ENCODE results near the gene ALOX5.
"Not testable (repeated sequence)": the region's sequence is repeated elsewhere in the genome, so short reads cannot be mapped to it uniquely, and the experiment has no call there.

ALOX5 gene

GRCh38 chr10:45367643-45368042 lies 6.4 kb upstream of the ALOX5 start:
- H3K27ac Mint-ChIP-seq; H3K36me3 Mint-ChIP-seq (ENCODE audit: low read depth); DNase-seq (ENCODE audit: low spot score); H3K9me3 Mint-ChIP-seq; H3K4me1 Mint-ChIP-seq (ENCODE audit: low read depth); H3K4me3 Mint-ChIP-seq: not testable (repeated sequence)
- peaks cover 64% of the 10 kb centered on the region for H3K27me3 Mint-ChIP-seq (ENCODE audit: low read depth)

GRCh38 chr10:45368181-45368580 lies 5.8 kb upstream of the ALOX5 start:
- H3K4me1 Mint-ChIP-seq (ENCODE audit: low read depth): peaks cover 3% of the 10 kb centered on the region
- peaks cover 67% of the 10 kb centered on the region for H3K27me3 Mint-ChIP-seq (ENCODE audit: low read depth)
- no peak overlapping the region for H3K27ac Mint-ChIP-seq
- peaks cover 2% of the 10 kb centered on the region for H3K36me3 Mint-ChIP-seq (ENCODE audit: low read depth)
- no peak for DNase-seq (ENCODE audit: low spot score)
- H3K4me3 Mint-ChIP-seq: no peak overlapping the region
- no peaks in the 10 kb centered on the region for H3K9me3 Mint-ChIP-seq

- Mint-ChIP-seq H3K36me3 (ENCODE audit: low read depth) (peaks cover 2% of the 10 kb centered on the region), H3K27me3 (ENCODE audit: low read depth) (peaks cover 71% of the 10 kb centered on the region), H3K4me1 (ENCODE audit: low read depth) (peaks cover 6% of the 10 kb centered on the region), H3K27ac (no peak overlapping the region), H3K9me3 (no peaks in the 10 kb centered on the region), H3K4me3 (no peak overlapping the region)
- DNase-seq (ENCODE audit: low spot score): no peak
These were observed 3.6 kb upstream of the ALOX5 start for GRCh38 chr10:45370202-45370955.

GRCh38 chr10:45371560-45371959 lies 2.5 kb upstream of the ALOX5 start:
- no peak for DNase-seq (ENCODE audit: low spot score)
- peaks cover 80% of the 10 kb centered on the region for H3K27me3 Mint-ChIP-seq (ENCODE audit: low read depth)
- peaks cover 9% of the 10 kb centered on the region for H3K4me1 Mint-ChIP-seq (ENCODE audit: low read depth)
- H3K9me3 Mint-ChIP-seq: no peaks in the 10 kb centered on the region
- peaks cover 2% of the 10 kb centered on the region for H3K36me3 Mint-ChIP-seq (ENCODE audit: low read depth)
- H3K27ac Mint-ChIP-seq: no peak overlapping the region
- H3K4me3 Mint-ChIP-seq: no peak overlapping the region

GRCh38 chr10:45372251-45372951 lies 1.6 kb upstream of the ALOX5 start:
- peaks cover 9% of the 10 kb centered on the region for H3K4me1 Mint-ChIP-seq (ENCODE audit: low read depth)
- H3K36me3 Mint-ChIP-seq (ENCODE audit: low read depth): peaks cover 2% of the 10 kb centered on the region
- DNase-seq (ENCODE audit: low spot score): no peak
- H3K4me3 Mint-ChIP-seq: peak overlapping the region; percentile 78
- no peak overlapping the region for H3K27ac Mint-ChIP-seq
- H3K9me3 Mint-ChIP-seq: no peaks in the 10 kb centered on the region
- H3K27me3 Mint-ChIP-seq (ENCODE audit: low read depth): peaks cover 78% of the 10 kb centered on the region

- H3K27ac Mint-ChIP-seq: no peak overlapping the region
- H3K27me3 Mint-ChIP-seq (ENCODE audit: low read depth): peaks cover 80% of the 10 kb centered on the region
- no peak for DNase-seq (ENCODE audit: low spot score)
- peaks cover 2% of the 10 kb centered on the region for H3K36me3 Mint-ChIP-seq (ENCODE audit: low read depth)
- H3K4me1 Mint-ChIP-seq (ENCODE audit: low read depth): peaks cover 9% of the 10 kb centered on the region
- H3K9me3 Mint-ChIP-seq: no peaks in the 10 kb centered on the region
- H3K4me3 Mint-ChIP-seq: peak overlapping the region; percentile 84
These were observed 927 bp upstream of the ALOX5 start for GRCh38 chr10:45373003-45373575.

- Mint-ChIP-seq H3K4me3 (peak overlapping the region; percentile 51), H3K36me3 (ENCODE audit: low read depth) (peaks cover 2% of the 10 kb centered on the region), H3K27ac (no peak overlapping the region), H3K27me3 (ENCODE audit: low read depth) (peaks cover 67% of the 10 kb centered on the region), H3K9me3 (no peaks in the 10 kb centered on the region), H3K4me1 (ENCODE audit: low read depth) (peaks cover 9% of the 10 kb centered on the region)
- no peak for DNase-seq (ENCODE audit: low spot score)
These were observed 485 bp downstream of the ALOX5 start for GRCh38 chr10:45374350-45375052.

GRCh38 chr10:45375101-45375500 lies 1.1 kb downstream of the ALOX5 start:
- H3K4me3 Mint-ChIP-seq: peak overlapping the region; percentile 51
- H3K27me3 Mint-ChIP-seq (ENCODE audit: low read depth): peaks cover 62% of the 10 kb centered on the region
- peaks cover 2% of the 10 kb centered on the region for H3K36me3 Mint-ChIP-seq (ENCODE audit: low read depth)
- no peaks in the 10 kb centered on the region for H3K9me3 Mint-ChIP-seq
- DNase-seq (ENCODE audit: low spot score): no peak
- H3K4me1 Mint-ChIP-seq (ENCODE audit: low read depth): peaks cover 9% of the 10 kb centered on the region
- no peak overlapping the region for H3K27ac Mint-ChIP-seq

GRCh38 chr10:45375716-45376231 lies 1.8 kb downstream of the ALOX5 start:
- peaks cover 2% of the 10 kb centered on the region for H3K36me3 Mint-ChIP-seq (ENCODE audit: low read depth)
- peaks cover 55% of the 10 kb centered on the region for H3K27me3 Mint-ChIP-seq (ENCODE audit: low read depth)
- no peak overlapping the region for H3K27ac Mint-ChIP-seq

GRCh38 chr10:45376371-45376801 lies 2.4 kb downstream of the ALOX5 start:
- no peak overlapping the region for H3K27ac Mint-ChIP-seq
- H3K4me3 Mint-ChIP-seq: no peak overlapping the region
- H3K27me3 Mint-ChIP-seq (ENCODE audit: low read depth): peaks cover 51% of the 10 kb centered on the region
- peaks cover 2% of the 10 kb centered on the region for H3K36me3 Mint-ChIP-seq (ENCODE audit: low read depth)
- DNase-seq (ENCODE audit: low spot score): no peak
- no peaks in the 10 kb centered on the region for H3K9me3 Mint-ChIP-seq
- H3K4me1 Mint-ChIP-seq (ENCODE audit: low read depth): peaks cover 9% of the 10 kb centered on the region

More at GRCh38 chr10:45375716-45376231, 1.8 kb downstream of the ALOX5 start:
- Mint-ChIP-seq H3K4me1 (ENCODE audit: low read depth) (peaks cover 9% of the 10 kb centered on the region), H3K9me3 (no peaks in the 10 kb centered on the region), H3K4me3 (peak overlapping the region; percentile 42)
- no peak for DNase-seq (ENCODE audit: low spot score)

GRCh38 chr10:45377321-45377720 lies 3.3 kb downstream of the ALOX5 start:
- peaks cover 43% of the 10 kb centered on the region for H3K27me3 Mint-ChIP-seq (ENCODE audit: low read depth)
- peaks cover 2% of the 10 kb centered on the region for H3K36me3 Mint-ChIP-seq (ENCODE audit: low read depth)
- no peaks in the 10 kb centered on the region for H3K9me3 Mint-ChIP-seq
- H3K4me3 Mint-ChIP-seq: no peak overlapping the region
- H3K27ac Mint-ChIP-seq: no peak overlapping the region
- H3K4me1 Mint-ChIP-seq (ENCODE audit: low read depth): peaks cover 9% of the 10 kb centered on the region
- no peak for DNase-seq (ENCODE audit: low spot score)

GRCh38 chr10:45377858-45378257 lies 3.8 kb downstream of the ALOX5 start:
- peaks cover 39% of the 10 kb centered on the region for H3K27me3 Mint-ChIP-seq (ENCODE audit: low read depth)
- peaks cover 9% of the 10 kb centered on the region for H3K4me1 Mint-ChIP-seq (ENCODE audit: low read depth)
- no peak for DNase-seq (ENCODE audit: low spot score)
- H3K36me3 Mint-ChIP-seq (ENCODE audit: low read depth): peaks cover 2% of the 10 kb centered on the region
- no peak overlapping the region for H3K4me3 Mint-ChIP-seq
- no peaks in the 10 kb centered on the region for H3K9me3 Mint-ChIP-seq
- H3K27ac Mint-ChIP-seq: no peak overlapping the region

- no peak for DNase-seq (ENCODE audit: low spot score)
These were observed 5.1 kb downstream of the ALOX5 start for GRCh38 chr10:45378914-45379726.

More at GRCh38 chr10:45378914-45379726, 5.1 kb downstream of the ALOX5 start:
- Mint-ChIP-seq H3K9me3 (no peaks in the 10 kb centered on the region), H3K4me1 (ENCODE audit: low read depth) (peaks cover 4% of the 10 kb centered on the region), H3K4me3 (no peak overlapping the region), H3K36me3 (ENCODE audit: low read depth) (no peaks in the 10 kb centered on the region), H3K27ac (no peak overlapping the region), H3K27me3 (ENCODE audit: low read depth) (peaks cover 31% of the 10 kb centered on the region)

All from T-helper 2 cell treated with Interferon-gamma antibody and Interleukin-4, amounts not matched to agents 5 μg/mL and 100 μg/mL, for 36 hours (primary cell).